Thoracic aorta (tissue), 2 donors: ENCODE measurements around the gene NFASC. TPM values are rescaled to one million over a fixed set of nuclear protein-coding genes. Genes with fewer than 3 reads are reported as not detected.

Source experiments
- ATAC-seq: fragments of 150-250 bp; one replicate; pipeline ENCODE4 v1.8.0; 2017; ENCODE audit warnings: low read depth; ENCODE audit not compliant: insufficient number of reproducible peaks, low FRiP score
- DNase-seq: peaks from one replicate; pipeline ENCODE4 v3.0.0-alpha.2; 2020; ENCODE audit warnings: low spot score
- H3K27ac ChIP-seq, 2 donors: fragments of 200-600 bp; sonication (generic); 1 replicate in 1 of 2; 2 replicates in 1 of 2; pipeline ENCODE4 v1.5.1; 2016; ENCODE audit warnings: mild to moderate bottlenecking in 2 of 2, moderate library complexity in 2 of 2
- H3K27me3 ChIP-seq: fragments of 200-600 bp; sonication (generic); replicated peaks from 2 replicates; pipeline ENCODE4 v1.6.0; 2016; ENCODE audit warnings: mild to moderate bottlenecking; ENCODE audit not compliant: insufficient read depth
- H3K36me3 ChIP-seq: fragments of 200-600 bp; sonication (generic); one replicate; pipeline ENCODE4 v1.5.1; 2016
- H3K4me1 ChIP-seq, 2 donors: fragments of 200-600 bp; sonication (generic); 1 replicate in 1 of 2; 2 replicates in 1 of 2; pipeline versions ENCODE4 v1.5.1 to v1.6.0; 2016; ENCODE audit warnings: low read depth in 2 of 2, mild to moderate bottlenecking in 1 of 2; ENCODE audit not compliant: control insufficient read depth in 1 of 2
- H3K4me3 ChIP-seq: fragments of 200-600 bp; sonication (generic); 2 replicates; pipeline ENCODE4 v1.5.1; 2016; ENCODE audit warnings: mild to moderate bottlenecking
- H3K9me3 ChIP-seq: fragments of 200-600 bp; sonication (generic); 2 replicates; pipeline ENCODE4 v1.5.1; 2016
- CTCF ChIP-seq: fragments of 200-600 bp; sonication (generic); IDR thresholded peaks from one replicate; pipeline ENCODE4 v1.5.1; 2019; ENCODE audit warnings: antibody characterized with exemption
- total RNA-seq, 2 donors: library from RNA; depleted of rRNA; stranded (reverse); fragments of >200 nt; gene quantifications; one replicate each; pipeline versions ENCODE4 v1.1.0 to v1.2.3, GENCODE V29; 2016

NFASC gene
- total RNA-seq, 2 donors from 2014 or later: 26.2 to 29.5 TPM

GRCh38 chr1:204967451-204967850 is 96.8 kb downstream of the NFASC start:
- H3K9me3 ChIP-seq: no peaks in the 10 kb centered on the region
- no peak for TF ChIP-seq CTCF

GRCh38 chr1:204968135-204968534 is 97.5 kb downstream of the NFASC start:
- no peak for ATAC-seq

More at GRCh38 chr1:204967451-204967850, 96.8 kb downstream of the NFASC start:
- DNase-seq (no peak), ATAC-seq (no peak)
- H3K27me3 ChIP-seq: no peaks in the 10 kb centered on the region
- no peak overlapping the region for H3K4me3 ChIP-seq
- H3K4me1 ChIP-seq: no peaks in the 10 kb centered on the region
- no peaks in the 10 kb centered on the region for H3K36me3 ChIP-seq
- no peak overlapping the region for H3K27ac ChIP-seq

GRCh38 chr1:204968951-204969350 is 98.3 kb downstream of the NFASC start:
- no peaks in the 10 kb centered on the region for H3K27me3 ChIP-seq
- H3K4me1 ChIP-seq: no peaks in the 10 kb centered on the region
- ATAC-seq (no peak), DNase-seq (no peak)
- H3K36me3 ChIP-seq: no peaks in the 10 kb centered on the region
- no peaks in the 10 kb centered on the region for H3K9me3 ChIP-seq
- H3K27ac ChIP-seq: no peak overlapping the region
- TF ChIP-seq CTCF: no peak
- H3K4me3 ChIP-seq: no peak overlapping the region

More at GRCh38 chr1:204968135-204968534, 97.5 kb downstream of the NFASC start:
- H3K27ac ChIP-seq: no peak overlapping the region
- no peaks in the 10 kb centered on the region for H3K4me1 ChIP-seq
- no peak for DNase-seq
- no peak overlapping the region for H3K4me3 ChIP-seq
- TF ChIP-seq CTCF: no peak
- H3K9me3 ChIP-seq: no peaks in the 10 kb centered on the region
- no peaks in the 10 kb centered on the region for H3K27me3 ChIP-seq
- no peaks in the 10 kb centered on the region for H3K36me3 ChIP-seq

- Histone ChIP-seq H3K27me3 (no peaks in the 10 kb centered on the region), H3K4me1 (no peaks in the 10 kb centered on the region), H3K27ac (no peak overlapping the region), H3K4me3 (no peak overlapping the region), H3K9me3 (no peaks in the 10 kb centered on the region), H3K36me3 (no peaks in the 10 kb centered on the region)
- no peak for TF ChIP-seq CTCF
- ATAC-seq (no peak), DNase-seq (no peak)
Measured at GRCh38 chr1:204970937-204971336, 100.3 kb downstream of the NFASC start.

GRCh38 chr1:204971517-204972336 is 101.1 kb downstream of the NFASC start:
- no peak for DNase-seq
- Histone ChIP-seq H3K4me3 (no peak overlapping the region), H3K4me1 (no peaks in the 10 kb centered on the region), H3K36me3 (no peaks in the 10 kb centered on the region), H3K27ac (no peak overlapping the region), H3K27me3 (no peaks in the 10 kb centered on the region), H3K9me3 (no peaks in the 10 kb centered on the region)
- no peak for ATAC-seq
- no peak for TF ChIP-seq CTCF
